Measurements from ENCODE around the gene KLHL1. TPM values are rescaled to one million over a fixed set of nuclear protein-coding genes. Genes with fewer than 3 reads are reported as not detected.

The KLHL1 gene
- total RNA-seq, 1 experiment from 2014 or later, result not detected

DNA sequence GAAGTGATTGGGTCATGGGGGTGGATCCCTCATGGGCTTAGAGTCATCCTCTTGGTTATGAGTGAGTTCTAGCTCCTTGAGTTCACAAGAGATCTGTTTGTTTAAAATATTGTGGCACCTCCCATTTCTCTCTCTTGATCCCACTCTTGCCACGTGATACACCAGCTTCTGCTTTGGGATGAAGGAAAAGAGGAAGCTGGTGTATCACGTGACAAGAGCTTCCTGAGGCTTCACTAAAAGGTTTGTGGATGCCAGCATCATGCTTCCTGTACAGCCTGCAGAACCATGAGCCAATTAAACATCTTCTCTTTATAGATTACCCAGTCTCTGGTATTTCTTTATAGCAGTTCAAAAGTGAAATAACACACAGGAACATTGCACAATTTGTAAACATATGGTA, 353.2 kb downstream of the KLHL1 start:
- ATAC-seq, result no peak
- RAD21 ChIA-PET (ENCODE audit: low non-redundant PET in 1 of 2, low total read pairs in 2 of 2, uncharacterized antibody in 2 of 2, unreplicated experiment in 2 of 2), result no interaction called here

DNA sequence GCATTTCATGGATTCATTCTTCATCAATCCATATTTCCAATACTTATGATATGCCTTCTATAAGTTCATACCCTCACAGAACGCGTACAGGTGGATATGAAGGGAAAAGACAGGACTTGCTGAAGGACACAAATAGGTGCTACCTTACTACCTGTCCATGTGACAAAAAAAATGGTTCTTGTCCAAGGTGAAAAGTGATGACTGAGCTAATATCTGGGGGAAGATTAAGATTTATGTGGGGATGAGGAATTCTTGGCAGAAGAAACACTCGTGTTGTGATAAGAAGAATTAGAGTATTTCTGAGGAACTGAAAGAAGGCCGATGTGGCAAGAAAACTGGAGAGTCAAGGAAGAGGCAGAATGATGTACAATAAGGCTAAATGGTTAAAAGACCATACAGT, 357.0 kb downstream of the KLHL1 start:
- no peak overlapping the region for H3K4me3 ChIP-seq (replicated peaks in 1 of 2; ENCODE audit: low read depth in 1 of 2, low read length in 2 of 2)
- H3K9me3 ChIP-seq (ENCODE audit: control insufficient read depth in 1 of 2, insufficient read depth in 1 of 2, low read depth in 1 of 2, low read length in 2 of 2), result peaks cover 0 to 8% of the 10 kb centered on the region in 2 experiments; a peak in 1 of 4 replicates
- ChIA-PET CTCF (no interaction called here), RAD21 (ENCODE audit: low non-redundant PET in 1 of 2, low total read pairs in 2 of 2, uncharacterized antibody in 2 of 2, unreplicated experiment in 2 of 2) (no interaction called here), POLR2A (no interaction called here)
- H3K27me3 ChIP-seq (ENCODE audit: insufficient read depth, low read length), result no peaks in the 10 kb centered on the region
- no peak overlapping the region for H3K4me2 ChIP-seq (ENCODE audit: low read length)
- H2AFZ ChIP-seq (ENCODE audit: low read depth, low read length, poor library complexity, severe bottlenecking), result no peak overlapping the region
- H3K9me2 ChIP-seq (ENCODE audit: insufficient read depth), result no peaks in the 10 kb centered on the region
- no peaks in the 10 kb centered on the region for H3K36me3 ChIP-seq (ENCODE audit: control insufficient read depth in 1 of 2, insufficient read depth in 2 of 2, low read length in 2 of 2)
- no peaks in the 10 kb centered on the region for H3K4me1 ChIP-seq (ENCODE audit: control insufficient read depth in 1 of 2, insufficient read depth in 2 of 2, low read length in 2 of 2)
- no peaks in the 10 kb centered on the region for H4K20me1 ChIP-seq (ENCODE audit: insufficient read depth)
- ATAC-seq (no peak), DNase-seq (ENCODE audit: low read depth, low spot score) (no peak)
- H3K27ac ChIP-seq (ENCODE audit: low read depth, low read length), result no peak overlapping the region
- no peaks in the 10 kb centered on the region for H3K79me2 ChIP-seq (ENCODE audit: insufficient read depth, low read length)
- H3K9ac ChIP-seq (ENCODE audit: low read length), result no peak overlapping the region
- no TSS peak for BruUV-seq (replicated peaks)
- intact Hi-C loops (cut with micrococcal nuclease), result no loop called here
- TF ChIP-seq, protein P1, sequence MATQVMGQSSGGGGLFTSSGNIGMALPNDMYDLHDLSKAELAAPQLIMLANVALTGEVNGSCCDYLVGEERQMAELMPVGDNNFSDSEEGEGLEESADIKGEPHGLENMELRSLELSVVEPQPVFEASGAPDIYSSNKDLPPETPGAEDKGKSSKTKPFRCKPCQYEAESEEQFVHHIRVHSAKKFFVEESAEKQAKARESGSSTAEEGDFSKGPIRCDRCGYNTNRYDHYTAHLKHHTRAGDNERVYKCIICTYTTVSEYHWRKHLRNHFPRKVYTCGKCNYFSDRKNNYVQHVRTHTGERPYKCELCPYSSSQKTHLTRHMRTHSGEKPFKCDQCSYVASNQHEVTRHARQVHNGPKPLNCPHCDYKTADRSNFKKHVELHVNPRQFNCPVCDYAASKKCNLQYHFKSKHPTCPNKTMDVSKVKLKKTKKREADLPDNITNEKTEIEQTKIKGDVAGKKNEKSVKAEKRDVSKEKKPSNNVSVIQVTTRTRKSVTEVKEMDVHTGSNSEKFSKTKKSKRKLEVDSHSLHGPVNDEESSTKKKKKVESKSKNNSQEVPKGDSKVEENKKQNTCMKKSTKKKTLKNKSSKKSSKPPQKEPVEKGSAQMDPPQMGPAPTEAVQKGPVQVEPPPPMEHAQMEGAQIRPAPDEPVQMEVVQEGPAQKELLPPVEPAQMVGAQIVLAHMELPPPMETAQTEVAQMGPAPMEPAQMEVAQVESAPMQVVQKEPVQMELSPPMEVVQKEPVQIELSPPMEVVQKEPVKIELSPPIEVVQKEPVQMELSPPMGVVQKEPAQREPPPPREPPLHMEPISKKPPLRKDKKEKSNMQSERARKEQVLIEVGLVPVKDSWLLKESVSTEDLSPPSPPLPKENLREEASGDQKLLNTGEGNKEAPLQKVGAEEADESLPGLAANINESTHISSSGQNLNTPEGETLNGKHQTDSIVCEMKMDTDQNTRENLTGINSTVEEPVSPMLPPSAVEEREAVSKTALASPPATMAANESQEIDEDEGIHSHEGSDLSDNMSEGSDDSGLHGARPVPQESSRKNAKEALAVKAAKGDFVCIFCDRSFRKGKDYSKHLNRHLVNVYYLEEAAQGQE (IDR thresholded peaks at IDR 0.05; ENCODE audit: low read depth), result no peak
- no peak for TF ChIP-seq CEBPB (IDR thresholded peaks at IDR 0.05; ENCODE audit: low read depth)
- TF ChIP-seq, protein P2, sequence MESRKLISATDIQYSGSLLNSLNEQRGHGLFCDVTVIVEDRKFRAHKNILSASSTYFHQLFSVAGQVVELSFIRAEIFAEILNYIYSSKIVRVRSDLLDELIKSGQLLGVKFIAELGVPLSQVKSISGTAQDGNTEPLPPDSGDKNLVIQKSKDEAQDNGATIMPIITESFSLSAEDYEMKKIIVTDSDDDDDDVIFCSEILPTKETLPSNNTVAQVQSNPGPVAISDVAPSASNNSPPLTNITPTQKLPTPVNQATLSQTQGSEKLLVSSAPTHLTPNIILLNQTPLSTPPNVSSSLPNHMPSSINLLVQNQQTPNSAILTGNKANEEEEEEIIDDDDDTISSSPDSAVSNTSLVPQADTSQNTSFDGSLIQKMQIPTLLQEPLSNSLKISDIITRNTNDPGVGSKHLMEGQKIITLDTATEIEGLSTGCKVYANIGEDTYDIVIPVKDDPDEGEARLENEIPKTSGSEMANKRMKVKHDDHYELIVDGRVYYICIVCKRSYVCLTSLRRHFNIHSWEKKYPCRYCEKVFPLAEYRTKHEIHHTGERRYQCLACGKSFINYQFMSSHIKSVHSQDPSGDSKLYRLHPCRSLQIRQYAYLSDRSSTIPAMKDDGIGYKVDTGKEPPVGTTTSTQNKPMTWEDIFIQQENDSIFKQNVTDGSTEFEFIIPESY (IDR thresholded peaks at IDR 0.05; ENCODE audit: extremely low read depth, insufficient replicate concordance, low read length), result no peak
- TF ChIP-seq, protein P3, sequence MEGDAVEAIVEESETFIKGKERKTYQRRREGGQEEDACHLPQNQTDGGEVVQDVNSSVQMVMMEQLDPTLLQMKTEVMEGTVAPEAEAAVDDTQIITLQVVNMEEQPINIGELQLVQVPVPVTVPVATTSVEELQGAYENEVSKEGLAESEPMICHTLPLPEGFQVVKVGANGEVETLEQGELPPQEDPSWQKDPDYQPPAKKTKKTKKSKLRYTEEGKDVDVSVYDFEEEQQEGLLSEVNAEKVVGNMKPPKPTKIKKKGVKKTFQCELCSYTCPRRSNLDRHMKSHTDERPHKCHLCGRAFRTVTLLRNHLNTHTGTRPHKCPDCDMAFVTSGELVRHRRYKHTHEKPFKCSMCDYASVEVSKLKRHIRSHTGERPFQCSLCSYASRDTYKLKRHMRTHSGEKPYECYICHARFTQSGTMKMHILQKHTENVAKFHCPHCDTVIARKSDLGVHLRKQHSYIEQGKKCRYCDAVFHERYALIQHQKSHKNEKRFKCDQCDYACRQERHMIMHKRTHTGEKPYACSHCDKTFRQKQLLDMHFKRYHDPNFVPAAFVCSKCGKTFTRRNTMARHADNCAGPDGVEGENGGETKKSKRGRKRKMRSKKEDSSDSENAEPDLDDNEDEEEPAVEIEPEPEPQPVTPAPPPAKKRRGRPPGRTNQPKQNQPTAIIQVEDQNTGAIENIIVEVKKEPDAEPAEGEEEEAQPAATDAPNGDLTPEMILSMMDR (IDR thresholded peaks at IDR 0.05 in 2 of 3, conservative IDR thresholded peaks at IDR 0.05 in 1 of 3; ENCODE audit: borderline replicate concordance in 1 of 3, insufficient read depth in 1 of 3, low read depth in 2 of 3, low read length in 2 of 3), result no peak
- no peak for TF ChIP-seq ZFX (IDR thresholded peaks at IDR 0.05)
- TF ChIP-seq TCF7L2 (IDR thresholded peaks at IDR 0.05; ENCODE audit: borderline replicate concordance, extremely low read depth, insufficient read depth, insufficient read length), result no peak

More for the DNA sequence above, 353.2 kb downstream of the KLHL1 start:
- Histone ChIP-seq H3K4me1 (ENCODE audit: control insufficient read depth in 1 of 2, insufficient read depth in 2 of 2, low read length in 2 of 2) (no peaks in the 10 kb centered on the region), H3K4me2 (ENCODE audit: low read length) (no peak overlapping the region), H3K27me3 (ENCODE audit: insufficient read depth, low read length) (no peaks in the 10 kb centered on the region), H3K9me3 (ENCODE audit: control insufficient read depth in 1 of 2, insufficient read depth in 1 of 2, low read depth in 1 of 2, low read length in 2 of 2) (peaks cover 0 to 8% of the 10 kb centered on the region in 2 experiments; a peak in 1 of 4 replicates), H3K9ac (ENCODE audit: low read length) (no peak overlapping the region), H3K27ac (ENCODE audit: low read depth, low read length) (no peak overlapping the region), H2AFZ (ENCODE audit: low read depth, low read length, poor library complexity, severe bottlenecking) (no peak overlapping the region), H3K79me2 (ENCODE audit: insufficient read depth, low read length) (no peaks in the 10 kb centered on the region), H3K9me2 (ENCODE audit: insufficient read depth) (no peaks in the 10 kb centered on the region), H3K36me3 (ENCODE audit: control insufficient read depth in 1 of 2, insufficient read depth in 2 of 2, low read length in 2 of 2) (no peaks in the 10 kb centered on the region), H4K20me1 (ENCODE audit: insufficient read depth) (no peaks in the 10 kb centered on the region), H3K4me3 (replicated peaks in 1 of 2; ENCODE audit: low read depth in 1 of 2, low read length in 2 of 2) (no peak overlapping the region)
- CTCF ChIA-PET, result no interaction called here
- TF ChIP-seq CEBPB (IDR thresholded peaks at IDR 0.05; ENCODE audit: low read depth) (no peak), SIN3A (IDR thresholded peaks at IDR 0.05; ENCODE audit: low read depth) (no peak), ZFX (IDR thresholded peaks at IDR 0.05) (no peak)
- TF ChIP-seq, protein P2 (IDR thresholded peaks at IDR 0.05; ENCODE audit: extremely low read depth, insufficient replicate concordance, low read length), result no peak
- POLR2A ChIA-PET, result no interaction called here
- no TSS peak for BruUV-seq (replicated peaks)
- no peak for DNase-seq (ENCODE audit: low read depth, low spot score)
- intact Hi-C loops (cut with micrococcal nuclease), result no loop called here

All from HCT116 (cell line).